ENCODE results near the gene ESPNL.

The ESPNL gene

DNA sequence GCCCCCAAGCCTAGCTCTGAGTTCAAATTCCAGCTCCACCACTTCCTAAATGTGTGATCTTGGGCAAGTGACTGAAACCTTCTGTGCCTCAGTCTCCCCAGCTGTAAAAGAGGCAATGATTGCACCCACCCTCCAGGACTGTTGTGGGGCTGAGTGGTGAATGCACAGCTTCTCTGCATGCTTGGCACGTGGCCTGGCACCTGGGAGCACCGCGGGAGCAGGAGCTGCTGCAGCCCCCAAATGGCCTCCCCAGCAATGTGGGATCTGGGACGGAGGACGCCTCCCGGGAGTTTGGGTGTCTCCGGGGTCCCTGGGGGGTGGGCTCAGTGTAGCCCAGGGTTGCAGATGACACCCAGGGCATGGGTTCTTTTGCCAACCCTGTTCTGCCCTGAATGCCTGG is 39.9 kb downstream of the ESPNL start:
- Histone ChIP-seq H3K27me3 (ENCODE audit: control insufficient read depth, low read length) (no peaks in the 10 kb centered on the region), H3K79me2 (ENCODE audit: control insufficient read depth, low read length) (no peaks in the 10 kb centered on the region), H3F3A (ENCODE audit: control insufficient read depth, insufficient read depth) (no peaks in the 10 kb centered on the region), H3K27ac (ENCODE audit: low read depth, low read length) (no peak overlapping the region), H3K4me3 (ENCODE audit: low read length) (no peak overlapping the region), H3K9me2 (replicated peaks; ENCODE audit: control insufficient read depth, low read length) (no peaks in the 10 kb centered on the region), H4K20me1 (ENCODE audit: control insufficient read depth, insufficient read depth, low read depth, low read length) (no peaks in the 10 kb centered on the region), H3K9me3 (ENCODE audit: control insufficient read depth, insufficient read depth, low read length) (no peaks in the 10 kb centered on the region), H3K36me3 (ENCODE audit: control insufficient read depth, low read length) (no peaks in the 10 kb centered on the region), H3K4me2 (ENCODE audit: low read length) (no peak overlapping the region), H3K4me1 (ENCODE audit: control insufficient read depth, low read length) (peaks cover 19% of the 10 kb centered on the region)
- TF ChIP-seq, protein P1, sequence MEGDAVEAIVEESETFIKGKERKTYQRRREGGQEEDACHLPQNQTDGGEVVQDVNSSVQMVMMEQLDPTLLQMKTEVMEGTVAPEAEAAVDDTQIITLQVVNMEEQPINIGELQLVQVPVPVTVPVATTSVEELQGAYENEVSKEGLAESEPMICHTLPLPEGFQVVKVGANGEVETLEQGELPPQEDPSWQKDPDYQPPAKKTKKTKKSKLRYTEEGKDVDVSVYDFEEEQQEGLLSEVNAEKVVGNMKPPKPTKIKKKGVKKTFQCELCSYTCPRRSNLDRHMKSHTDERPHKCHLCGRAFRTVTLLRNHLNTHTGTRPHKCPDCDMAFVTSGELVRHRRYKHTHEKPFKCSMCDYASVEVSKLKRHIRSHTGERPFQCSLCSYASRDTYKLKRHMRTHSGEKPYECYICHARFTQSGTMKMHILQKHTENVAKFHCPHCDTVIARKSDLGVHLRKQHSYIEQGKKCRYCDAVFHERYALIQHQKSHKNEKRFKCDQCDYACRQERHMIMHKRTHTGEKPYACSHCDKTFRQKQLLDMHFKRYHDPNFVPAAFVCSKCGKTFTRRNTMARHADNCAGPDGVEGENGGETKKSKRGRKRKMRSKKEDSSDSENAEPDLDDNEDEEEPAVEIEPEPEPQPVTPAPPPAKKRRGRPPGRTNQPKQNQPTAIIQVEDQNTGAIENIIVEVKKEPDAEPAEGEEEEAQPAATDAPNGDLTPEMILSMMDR (IDR thresholded peaks at IDR 0.05; ENCODE audit: low read depth, low read length, poor library complexity, severe bottlenecking), result no peak
- TF ChIP-seq EZH2phosphoT487 (IDR thresholded peaks at IDR 0.05; ENCODE audit: borderline replicate concordance, low read length), result no peak

GRCh38 chr2:238140721-238141540 is 40.8 kb downstream of the ESPNL start:
- TF ChIP-seq, protein P1 (IDR thresholded peaks at IDR 0.05; ENCODE audit: low read depth, low read length, poor library complexity, severe bottlenecking), result no peak
- no peak for TF ChIP-seq EZH2phosphoT487 (IDR thresholded peaks at IDR 0.05; ENCODE audit: borderline replicate concordance, low read length)
- no peaks in the 10 kb centered on the region for H3K36me3 ChIP-seq (ENCODE audit: control insufficient read depth, low read length)
- no peaks in the 10 kb centered on the region for H3K9me3 ChIP-seq (ENCODE audit: control insufficient read depth, insufficient read depth, low read length)
- no peak overlapping the region for H3K4me2 ChIP-seq (ENCODE audit: low read length)
- no peaks in the 10 kb centered on the region for H3K27me3 ChIP-seq (ENCODE audit: control insufficient read depth, low read length)
- H3F3A ChIP-seq (ENCODE audit: control insufficient read depth, insufficient read depth), result no peaks in the 10 kb centered on the region
- H3K27ac ChIP-seq (ENCODE audit: low read depth, low read length), result no peak overlapping the region
- H3K9me2 ChIP-seq (replicated peaks; ENCODE audit: control insufficient read depth, low read length), result no peaks in the 10 kb centered on the region
- H3K4me1 ChIP-seq (ENCODE audit: control insufficient read depth, low read length), result peaks cover 19% of the 10 kb centered on the region
- no peaks in the 10 kb centered on the region for H3K79me2 ChIP-seq (ENCODE audit: control insufficient read depth, low read length)
- H3K4me3 ChIP-seq (ENCODE audit: low read length), result no peak overlapping the region
- H4K20me1 ChIP-seq (ENCODE audit: control insufficient read depth, insufficient read depth, low read depth, low read length), result no peaks in the 10 kb centered on the region

DNA sequence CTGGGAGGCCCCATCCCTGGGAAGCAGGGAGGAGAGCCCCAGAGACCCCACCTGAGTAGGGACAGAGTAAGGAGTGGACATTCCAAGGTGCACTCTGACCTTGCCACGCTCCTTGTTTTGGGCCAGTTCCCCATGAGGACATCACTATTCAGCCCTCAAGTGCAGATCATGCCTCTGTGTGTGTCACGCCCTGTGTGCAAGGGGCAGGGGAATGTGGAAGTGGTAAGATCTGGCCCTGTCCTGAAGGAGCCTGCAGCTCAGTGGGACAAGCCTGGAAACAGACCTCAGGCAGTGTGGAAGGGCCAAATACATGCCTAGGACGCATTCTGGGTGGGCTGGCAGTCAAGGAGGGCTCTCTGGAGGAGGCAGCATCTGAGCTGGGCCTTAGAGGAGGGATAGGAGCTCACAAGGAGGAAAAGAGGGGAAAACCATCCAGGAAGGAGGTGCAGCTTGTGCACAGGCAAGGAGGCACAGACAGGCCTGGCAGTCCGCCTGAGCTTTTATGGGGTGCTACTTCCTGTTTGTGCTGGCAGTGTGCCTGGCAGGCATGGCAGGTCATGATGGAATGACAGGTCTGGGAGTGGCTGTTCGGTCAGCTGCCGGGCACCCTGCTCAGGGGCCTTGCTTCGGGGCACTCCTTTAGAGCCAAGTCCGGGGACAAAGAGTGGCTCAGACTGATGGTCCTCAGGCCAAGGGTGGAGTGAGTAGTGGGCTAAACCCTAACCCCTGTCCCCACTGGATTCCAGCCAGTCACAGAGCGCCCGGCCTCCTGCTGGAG is 41.6 kb downstream of the ESPNL start:
- H3K4me2 ChIP-seq (ENCODE audit: low read length), result no peak overlapping the region
- no peak overlapping the region for H3K4me3 ChIP-seq (ENCODE audit: low read length)
- H3K9me3 ChIP-seq (ENCODE audit: control insufficient read depth, insufficient read depth, low read length), result no peaks in the 10 kb centered on the region
- H3K9me2 ChIP-seq (replicated peaks; ENCODE audit: control insufficient read depth, low read length), result no peaks in the 10 kb centered on the region
- H4K20me1 ChIP-seq (ENCODE audit: control insufficient read depth, insufficient read depth, low read depth, low read length), result no peaks in the 10 kb centered on the region
- no peak overlapping the region for H3K27ac ChIP-seq (ENCODE audit: low read depth, low read length)
- H3K36me3 ChIP-seq (ENCODE audit: control insufficient read depth, low read length), result no peaks in the 10 kb centered on the region
- TF ChIP-seq EZH2phosphoT487 (IDR thresholded peaks at IDR 0.05; ENCODE audit: borderline replicate concordance, low read length), result no peak
- TF ChIP-seq, protein P1 (IDR thresholded peaks at IDR 0.05; ENCODE audit: low read depth, low read length, poor library complexity, severe bottlenecking), result no peak
- no peaks in the 10 kb centered on the region for H3K27me3 ChIP-seq (ENCODE audit: control insufficient read depth, low read length)
- H3K4me1 ChIP-seq (ENCODE audit: control insufficient read depth, low read length), result peaks cover 19% of the 10 kb centered on the region
- no peaks in the 10 kb centered on the region for H3K79me2 ChIP-seq (ENCODE audit: control insufficient read depth, low read length)
- H3F3A ChIP-seq (ENCODE audit: control insufficient read depth, insufficient read depth), result no peaks in the 10 kb centered on the region

Data from DOHH2 (cell line).